ENCODE measurements around the gene IPO4. TPM values are rescaled to one million over a fixed set of nuclear protein-coding genes. Genes with fewer than 3 reads are reported as not detected.
"Not testable (repeated sequence)": the region's sequence is repeated elsewhere in the genome, so short reads cannot be mapped to it uniquely, and the experiment has no call there.

IPO4 gene
- total RNA-seq, 1 experiment from 2014 or later = 53.2 TPM

DNA sequence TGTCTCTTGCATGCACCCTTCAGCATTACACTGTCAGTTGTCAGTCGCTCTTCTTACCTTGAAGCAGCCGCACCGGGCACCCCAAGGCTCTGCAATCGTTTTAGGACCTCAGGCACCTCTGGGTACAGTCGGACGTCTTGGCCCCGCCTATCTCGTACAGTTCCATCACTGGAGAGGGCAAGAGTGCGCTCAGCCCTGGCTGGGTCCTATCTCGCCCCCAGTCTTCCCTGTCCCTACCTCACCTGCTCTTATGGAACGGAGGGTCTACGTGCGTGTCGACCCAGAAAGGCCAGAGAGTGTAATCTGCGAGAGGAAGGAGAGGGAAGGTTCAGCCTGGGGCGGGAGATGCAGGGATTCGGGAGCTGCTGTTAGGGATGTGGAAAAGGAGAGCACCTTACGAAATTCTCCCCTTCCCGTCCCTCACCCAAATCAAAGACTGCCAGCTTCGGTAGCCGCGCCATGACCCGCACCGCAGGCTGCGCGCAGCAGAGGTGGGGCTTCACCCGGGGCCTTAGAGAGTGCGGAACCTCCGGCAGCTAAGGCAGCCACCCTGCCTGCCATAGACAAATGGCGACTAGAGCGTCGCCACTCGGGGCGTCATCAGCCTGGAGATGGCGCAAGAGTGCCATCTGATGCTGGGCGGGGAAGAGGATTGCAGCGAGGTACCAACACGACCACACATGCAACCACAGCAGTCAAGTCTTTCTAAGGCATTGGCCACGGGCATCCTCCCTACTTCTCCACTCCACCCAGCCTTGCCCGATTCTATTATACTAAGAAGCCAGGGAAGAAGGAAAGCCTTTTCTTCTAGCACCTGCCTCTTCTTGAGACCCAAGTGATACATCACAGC lies 27.1 kb upstream of the IPO4 start, which contains the start of gene MDP1:
MDP1 (minus strand) TSS at position 572 of the 850 bp plus-strand sequence; CDS start at position 461, 111 bp downstream.
- DNase-seq (ENCODE audit: low spot score) = peak; percentile 74

DNA sequence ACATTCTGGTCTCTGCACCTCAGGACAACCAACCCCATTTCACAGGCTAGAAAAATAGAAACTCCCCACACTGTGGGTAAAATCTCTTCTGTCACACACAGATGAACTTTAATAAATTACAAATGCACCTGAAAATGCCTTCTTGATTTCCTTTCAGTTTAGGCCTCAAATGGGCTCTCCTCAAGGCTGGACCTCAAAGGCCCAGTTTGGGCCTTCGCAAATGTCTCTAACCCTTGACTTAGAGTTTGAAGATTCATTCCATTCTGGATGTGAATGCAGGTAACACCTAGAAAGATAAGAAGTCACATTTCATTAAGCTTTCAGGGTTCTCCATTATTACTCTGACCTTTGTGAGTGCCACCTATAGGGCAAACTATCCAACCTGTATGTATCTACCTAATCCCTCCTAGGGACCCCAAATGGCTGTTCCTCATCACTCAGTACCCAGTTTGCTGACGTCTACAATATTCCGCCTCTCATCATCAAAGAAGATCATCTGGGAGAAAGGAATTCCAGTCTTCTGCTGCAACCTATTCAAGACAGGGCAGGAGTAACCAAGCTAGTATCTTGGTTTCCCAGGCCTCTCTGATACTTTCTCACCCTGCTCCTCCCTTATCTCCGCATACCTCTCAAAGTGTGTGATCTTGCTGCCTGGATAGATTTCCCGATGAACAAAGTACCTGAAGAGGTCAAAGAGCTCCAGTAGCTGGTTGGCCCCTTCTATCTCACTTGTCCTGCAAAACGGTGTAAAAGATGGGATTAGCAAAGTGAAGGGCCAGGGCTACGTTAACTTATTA lies 25.4 kb upstream of the IPO4 start:
- DNase-seq (ENCODE audit: low spot score) = no peak

DNA sequence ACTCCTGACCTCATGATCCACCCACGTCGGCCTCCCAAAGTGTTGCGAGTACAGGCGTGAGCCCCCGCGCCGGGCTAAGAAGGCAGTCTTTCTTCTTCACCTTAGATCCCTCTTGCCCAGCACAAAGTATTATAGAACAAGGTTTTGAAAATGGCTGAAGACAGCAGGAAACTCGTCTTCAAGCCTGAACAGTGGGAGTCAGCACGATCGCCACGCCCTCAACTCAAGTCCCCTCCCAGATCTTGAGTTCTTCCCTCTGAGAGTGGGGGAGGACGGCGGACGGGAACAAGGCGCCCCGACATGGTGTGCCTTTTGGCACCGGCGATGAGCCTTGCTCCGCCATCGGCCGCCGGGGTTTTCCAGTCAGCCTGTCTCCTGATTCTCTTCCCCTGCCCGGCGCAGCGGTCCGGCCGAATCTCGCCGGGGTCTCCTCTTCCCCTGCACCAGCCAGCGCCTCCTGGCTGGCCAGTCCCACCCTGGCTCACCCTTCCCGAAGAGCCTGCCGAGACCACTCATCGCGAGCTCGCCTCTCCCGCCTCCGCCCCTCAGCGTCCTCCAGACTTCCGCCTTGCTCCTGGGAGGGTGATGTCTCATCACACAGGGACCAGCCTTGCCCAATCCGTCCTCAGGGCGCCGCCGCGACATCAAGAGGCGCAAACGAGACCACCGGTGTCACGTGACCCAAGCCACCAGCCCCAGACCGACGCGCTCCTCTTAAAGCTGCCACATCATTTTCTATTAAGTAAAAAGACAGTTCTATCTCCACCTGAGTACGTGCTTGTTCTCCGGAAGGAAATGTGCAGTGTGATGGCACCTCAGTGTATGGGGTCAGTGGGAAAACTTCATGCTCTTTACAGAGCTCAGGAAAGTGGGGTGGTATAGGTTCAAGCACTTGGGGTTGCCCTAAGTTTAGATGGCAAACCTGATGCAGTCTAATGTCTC lies 24.6 kb upstream of the IPO4 start, which contains the start of gene CHMP4A:
CHMP4A (minus strand) TSS at position 565 of the 942 bp plus-strand sequence; CDS start at position 516, 49 bp downstream.
- peak; percentile 91 for DNase-seq (ENCODE audit: low spot score)

DNA sequence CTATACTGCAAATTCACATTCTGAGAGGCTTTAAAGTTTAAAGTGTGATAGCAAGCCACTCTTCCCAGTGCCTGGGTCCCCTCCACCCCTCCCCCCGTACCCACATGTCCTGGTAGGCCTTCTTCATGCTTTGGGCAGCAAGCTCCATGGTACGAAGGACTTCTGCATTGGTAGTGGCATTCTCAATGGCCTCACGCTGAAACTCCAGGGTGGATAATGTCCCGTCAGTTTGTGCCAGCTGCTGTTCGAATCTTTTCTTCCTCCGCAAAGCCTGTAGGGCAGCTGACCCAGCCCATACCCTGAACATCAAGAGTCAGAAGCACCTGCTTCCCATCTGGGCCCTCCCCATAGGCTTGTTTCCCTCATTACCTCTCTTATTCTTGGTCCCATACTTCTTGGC lies 22.7 kb upstream of the IPO4 start:
- DNase-seq (ENCODE audit: low spot score) = no peak

DNA sequence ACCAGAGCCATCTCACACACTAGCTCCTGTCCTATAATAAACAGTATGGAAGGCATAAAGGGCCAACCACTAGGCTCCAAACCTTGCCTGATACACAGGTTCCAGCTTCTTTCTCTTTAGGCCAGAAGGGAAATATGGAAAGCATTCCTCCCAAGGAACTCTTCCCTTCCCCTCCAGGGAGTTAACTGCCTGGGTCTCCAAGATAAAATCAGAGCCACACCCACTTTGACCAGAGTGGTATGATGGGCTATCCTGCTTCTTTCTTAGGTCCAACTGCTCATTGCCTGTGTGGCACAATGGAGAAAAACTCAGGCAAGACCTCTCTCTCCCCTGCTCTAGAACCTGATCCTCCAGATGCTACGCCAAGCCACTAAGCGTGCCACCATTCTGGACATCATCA lies 19.0 kb upstream of the IPO4 start:
- DNase-seq (ENCODE audit: low spot score) = no peak

DNA sequence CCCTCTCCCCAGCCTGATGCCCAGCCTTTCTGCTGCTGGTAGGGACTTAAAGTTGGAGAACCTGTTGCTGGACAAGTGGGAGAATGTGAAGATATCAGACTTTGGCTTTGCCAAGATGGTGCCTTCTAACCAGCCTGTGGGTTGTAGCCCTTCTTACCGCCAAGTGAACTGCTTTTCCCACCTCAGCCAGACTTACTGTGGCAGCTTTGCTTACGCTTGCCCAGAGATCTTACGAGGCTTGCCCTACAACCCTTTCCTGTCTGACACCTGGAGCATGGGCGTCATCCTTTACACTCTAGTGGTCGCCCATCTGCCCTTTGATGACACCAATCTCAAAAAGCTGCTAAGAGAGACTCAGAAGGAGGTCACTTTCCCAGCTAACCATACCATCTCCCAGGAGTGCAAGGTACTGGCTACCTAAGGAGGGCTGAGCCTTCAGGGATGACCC lies 18.5 kb upstream of the IPO4 start:
- DNase-seq (ENCODE audit: low spot score) = no peak

DNA sequence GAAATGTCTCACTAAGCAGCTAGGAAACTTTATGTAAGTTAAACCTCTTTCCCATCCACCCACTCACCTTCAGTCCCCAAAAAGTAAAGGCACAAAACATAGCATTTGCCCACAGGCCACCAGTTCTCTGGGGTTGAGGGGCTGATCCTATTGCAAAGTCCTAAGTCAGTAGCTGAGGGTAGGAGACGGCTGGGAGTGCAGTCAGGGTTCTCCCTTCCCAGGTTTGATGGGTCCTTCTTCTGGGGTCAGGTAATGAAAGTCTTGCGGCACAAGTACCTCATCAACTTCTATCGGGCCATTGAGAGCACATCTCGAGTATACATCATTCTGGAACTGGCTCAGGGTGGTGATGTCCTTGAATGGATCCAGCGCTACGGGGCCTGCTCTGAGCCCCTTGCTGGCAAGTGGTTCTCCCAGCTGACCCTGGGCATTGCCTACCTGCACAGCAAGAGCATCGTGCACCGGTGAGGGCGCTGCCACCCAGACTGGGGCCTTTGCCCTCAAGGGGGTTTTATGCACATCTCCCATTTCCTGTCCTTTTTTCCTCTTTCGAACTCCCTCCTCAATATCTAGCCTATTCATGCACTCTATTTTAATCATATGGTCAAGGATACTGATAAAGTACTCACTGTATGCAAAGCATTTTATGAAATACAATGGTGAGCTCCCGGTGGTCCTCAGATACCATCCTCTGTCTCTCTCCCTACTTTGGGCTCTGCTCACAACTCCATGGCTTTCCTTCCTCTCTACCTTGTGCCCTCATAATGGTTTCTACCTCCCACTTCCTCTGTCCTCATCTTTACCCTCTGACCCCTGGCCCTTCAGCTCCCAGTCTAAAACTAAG lies 17.9 kb upstream of the IPO4 start:
- DNase-seq (ENCODE audit: low spot score) = no peak

DNA sequence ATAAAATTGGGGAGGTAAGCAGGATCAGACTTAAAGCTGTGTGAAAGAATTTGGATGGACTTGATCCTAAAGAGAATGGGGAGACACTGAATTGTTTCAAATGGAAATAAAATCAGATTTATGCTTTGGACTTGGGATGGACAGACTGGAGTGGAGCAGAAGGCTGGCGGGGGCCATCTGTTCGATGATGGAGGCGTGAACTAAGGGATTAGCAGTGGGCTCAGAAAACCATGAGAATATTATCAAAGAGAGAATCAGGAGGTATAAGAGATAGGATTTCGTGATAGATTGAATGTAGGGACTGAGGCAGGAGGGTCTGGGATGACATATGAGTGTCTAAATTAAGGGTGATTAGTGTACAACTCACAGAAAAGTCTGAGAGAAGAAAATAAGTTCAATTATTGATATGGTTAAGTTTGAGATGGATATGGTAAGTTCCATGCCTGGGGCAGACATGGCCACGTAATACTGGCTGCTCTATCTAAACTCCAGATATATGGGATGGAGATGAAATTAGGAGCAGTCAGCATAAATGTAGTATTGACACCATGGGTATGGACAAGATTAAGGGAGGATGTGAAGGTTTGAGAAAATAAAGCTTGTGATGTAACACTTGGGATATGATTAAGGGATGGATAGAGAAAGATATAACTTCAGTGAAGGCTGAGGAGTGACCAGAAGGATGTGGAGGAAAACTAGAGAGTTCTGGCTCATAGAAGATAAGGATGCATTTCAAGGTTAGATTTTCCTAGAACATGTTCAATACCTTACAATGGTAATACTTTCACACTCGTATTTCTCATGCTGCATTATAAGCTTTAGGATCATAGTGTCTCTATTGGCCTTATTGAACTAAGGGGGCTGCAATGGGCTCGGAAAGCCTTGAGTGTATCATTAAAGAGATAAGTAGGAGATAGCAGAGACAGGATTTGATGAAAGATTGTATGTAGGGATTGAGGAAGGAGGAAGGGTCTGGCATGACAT lies 15.8 kb upstream of the IPO4 start:
- no peak for DNase-seq (ENCODE audit: low spot score)

DNA sequence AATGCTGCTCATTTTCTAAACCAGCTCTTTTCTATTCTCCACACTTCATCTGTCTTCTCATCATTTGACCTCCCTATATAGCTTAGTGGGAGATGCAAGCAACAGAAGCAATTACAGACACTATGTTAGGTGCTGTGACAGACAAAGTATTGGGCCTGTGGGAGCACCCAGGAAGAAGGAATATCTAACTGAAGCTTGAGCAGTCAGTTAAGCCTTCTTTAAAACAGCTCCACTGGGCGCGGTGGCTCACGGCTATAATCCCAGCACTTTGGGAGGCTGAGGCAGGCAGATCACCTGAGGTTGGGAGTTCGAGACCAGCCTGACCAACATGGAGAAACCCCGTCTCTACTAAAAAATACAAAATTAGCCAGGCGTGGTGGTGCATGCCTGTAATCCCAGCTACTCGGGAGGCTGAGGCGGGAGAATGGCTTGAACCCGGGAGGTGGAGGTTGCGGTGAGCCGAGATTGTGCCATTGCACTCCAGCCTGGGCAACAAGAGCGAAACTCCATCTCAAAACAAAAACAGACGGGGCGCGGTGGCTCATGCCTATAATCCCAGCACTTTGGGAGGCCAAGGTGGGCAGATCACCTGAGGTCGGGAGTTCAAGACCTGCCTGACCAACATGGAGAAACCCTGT lies 14.8 kb upstream of the IPO4 start:
- not testable (repeated sequence) for DNase-seq (ENCODE audit: low spot score)

DNA sequence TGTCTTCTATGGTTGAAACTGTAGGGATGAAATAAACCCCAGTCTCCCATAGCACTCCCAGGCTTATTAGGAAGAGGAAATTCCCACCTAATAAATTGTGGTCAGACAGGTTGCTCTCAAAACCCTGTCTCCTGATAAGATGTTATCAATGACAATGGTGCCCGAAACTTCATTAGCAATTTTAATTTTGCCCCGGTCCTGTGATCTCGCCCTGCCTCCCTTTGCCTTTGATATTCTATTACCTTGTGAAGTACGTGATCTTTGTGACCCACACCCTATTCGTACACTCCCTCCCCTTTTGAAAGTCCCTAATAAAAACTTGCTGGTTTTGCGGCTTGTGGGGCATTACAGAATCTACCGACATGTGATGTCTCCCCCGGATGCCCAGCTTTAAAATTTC lies 13.9 kb upstream of the IPO4 start:
- not testable (repeated sequence) for DNase-seq (ENCODE audit: low spot score)

DNA sequence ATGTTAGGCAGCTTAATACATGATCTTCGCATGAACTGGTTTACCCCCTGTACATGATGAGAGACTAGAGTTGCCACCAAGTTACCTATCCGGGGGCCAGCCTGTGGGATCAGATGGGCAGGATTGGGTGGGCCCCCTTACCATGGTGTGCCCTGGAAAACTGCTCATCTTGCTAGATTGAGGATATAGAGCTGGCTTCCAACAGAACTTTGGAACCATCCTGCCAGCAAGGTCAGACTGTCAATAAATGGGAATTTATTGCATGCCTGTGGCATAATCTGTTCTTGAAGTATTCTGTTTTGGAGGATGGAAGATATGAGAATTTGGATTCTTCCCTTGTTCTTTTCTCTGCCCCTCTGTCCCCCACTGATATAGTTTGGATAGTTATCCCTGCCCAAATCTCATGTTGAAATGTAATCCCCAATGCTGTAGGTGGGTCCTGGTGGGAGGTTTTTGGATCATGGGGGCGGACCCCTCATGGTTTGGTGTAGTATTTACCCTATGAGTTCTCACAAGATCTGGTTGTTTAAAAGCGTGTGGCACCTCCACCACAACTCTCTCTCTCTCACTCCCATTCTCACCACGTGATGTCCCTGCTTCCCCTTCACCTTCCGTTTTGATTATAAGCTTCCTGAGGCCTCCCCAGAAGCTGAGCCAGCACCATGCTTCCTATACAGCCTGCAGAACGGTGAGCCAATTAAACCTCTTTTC lies 10.4 kb upstream of the IPO4 start:
- no peak for DNase-seq (ENCODE audit: low spot score)

DNA sequence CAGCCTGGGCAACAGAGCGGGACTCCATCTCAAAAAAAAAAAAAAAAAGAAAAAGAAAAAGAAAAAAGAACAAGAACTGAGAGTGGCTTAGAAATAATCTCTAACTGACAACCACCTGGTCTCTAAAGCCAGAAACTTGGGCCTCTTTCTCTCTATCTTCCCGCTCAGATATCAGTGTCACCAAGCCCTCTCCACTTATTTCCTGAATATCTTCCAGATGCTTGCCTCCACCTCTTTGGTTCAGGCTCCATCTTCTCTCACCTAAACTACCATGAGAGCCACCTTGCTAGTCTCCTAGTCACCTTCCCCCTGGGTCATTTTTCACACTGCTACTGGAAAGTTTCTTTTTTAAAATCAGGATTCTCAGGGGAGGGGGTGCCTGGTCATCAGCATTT lies 8.4 kb upstream of the IPO4 start:
- DNase-seq (ENCODE audit: low spot score) = no peak

DNA sequence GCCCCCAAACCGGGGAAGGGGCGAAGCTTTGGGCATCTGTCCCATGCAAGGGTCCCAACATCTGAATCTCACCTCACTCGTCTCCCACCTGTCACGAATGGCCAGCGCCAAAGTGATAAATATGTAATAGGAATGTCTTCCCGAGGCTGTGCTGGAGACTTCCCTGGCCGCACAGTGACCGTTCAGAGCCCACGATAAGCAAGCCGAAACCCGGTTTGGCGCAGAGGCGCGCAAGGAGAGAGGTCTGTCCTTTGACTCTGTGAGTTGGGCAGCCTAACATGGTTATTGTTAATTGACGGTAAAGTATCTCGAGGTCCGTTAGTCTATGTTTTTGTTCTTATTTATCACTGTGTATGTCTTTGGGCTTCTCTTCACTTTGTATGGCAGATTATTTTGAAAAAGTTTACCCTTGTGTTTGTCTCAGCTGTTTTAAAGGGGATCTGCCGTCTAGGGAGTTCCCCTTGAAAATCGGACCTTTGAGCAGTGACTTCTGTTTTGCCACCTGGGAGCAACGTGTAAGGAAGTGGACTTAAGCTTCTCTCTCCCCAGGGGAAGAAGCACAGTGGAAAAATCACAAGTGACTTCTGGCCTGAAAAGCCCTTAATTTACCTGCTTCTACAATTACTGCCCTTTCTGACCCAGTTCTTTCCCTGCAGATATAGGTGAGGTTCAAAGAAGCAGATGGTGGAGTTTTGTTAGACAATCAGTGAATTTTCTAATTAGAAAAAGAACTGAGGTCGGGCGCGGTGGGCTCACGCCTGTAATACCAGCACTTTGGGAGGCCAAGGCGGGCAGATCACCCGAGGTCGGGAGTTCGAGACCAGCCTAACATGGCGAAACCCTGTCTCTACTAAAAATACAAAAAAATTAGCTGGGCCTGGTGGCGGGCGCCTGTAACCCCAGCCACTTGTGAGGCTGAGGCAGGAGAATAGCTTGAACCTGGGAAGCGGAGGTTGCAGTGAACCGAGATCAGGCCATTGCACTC lies 7.7 kb upstream of the IPO4 start:
- no peak for DNase-seq (ENCODE audit: low spot score)

DNA sequence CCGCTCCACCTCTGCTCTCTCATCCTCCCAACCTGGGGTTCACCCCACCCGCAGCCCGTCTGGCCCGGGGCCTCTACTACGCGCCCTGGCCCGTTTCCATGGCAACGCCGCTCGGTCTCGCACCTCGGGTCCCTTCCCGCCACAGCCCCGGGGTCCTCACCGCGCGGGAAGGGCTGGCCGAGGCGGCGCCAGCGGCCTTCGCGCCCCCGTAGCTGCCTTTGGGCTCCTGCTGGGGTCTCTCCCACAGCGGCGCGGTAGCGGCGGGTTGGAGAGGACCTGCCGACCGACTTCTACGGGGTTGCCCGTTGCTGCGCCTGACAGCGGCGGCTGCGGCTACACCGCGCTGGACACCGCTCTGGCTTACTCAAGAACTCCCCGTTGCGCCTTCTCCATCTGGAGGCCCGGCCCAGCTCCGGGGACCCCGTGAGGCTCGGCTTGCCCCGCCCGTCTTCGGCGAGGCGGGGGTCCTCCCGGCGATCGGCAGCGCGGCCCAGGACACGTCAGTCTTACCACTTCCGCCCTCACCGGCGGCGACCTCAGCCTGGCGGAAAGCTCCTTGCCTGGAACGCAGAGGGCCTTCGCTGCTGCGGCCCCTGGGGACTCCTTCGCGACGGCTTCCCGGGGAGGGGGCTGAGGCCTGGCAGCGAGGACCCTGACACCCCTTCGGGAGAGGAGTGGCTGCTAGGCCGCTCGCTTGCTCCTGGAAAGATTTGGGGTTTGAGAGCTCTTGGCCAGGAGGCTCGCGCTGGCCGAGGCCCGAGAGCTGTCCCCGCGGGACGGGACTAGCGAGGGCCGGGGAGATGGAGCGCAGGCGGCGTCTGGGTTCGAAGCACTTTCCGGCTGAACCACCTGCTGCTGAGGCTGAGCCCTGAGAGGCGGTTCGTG lies 6.8 kb upstream of the IPO4 start, which contains the start of gene TM9SF1:
TM9SF1 (minus strand) TSS at position 256 of the 885 bp plus-strand sequence. CDS start 422 bp downstream, outside the sequence.
- peak; percentile 59 for DNase-seq (ENCODE audit: low spot score)

DNA sequence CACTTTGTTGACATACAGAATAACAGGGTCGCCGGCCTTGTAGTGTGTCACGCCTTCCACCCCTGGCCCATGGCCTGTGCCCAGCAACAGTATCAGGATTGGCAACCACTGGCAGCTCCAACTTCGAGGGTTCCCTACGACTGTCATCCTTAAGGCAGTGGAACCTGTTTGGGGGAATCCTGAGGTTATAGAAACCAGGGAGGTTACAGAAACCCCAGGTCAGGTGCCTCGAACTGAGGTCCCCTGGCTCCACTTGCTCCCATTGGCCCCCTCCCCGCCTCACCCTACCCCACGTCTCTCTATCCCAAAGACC lies 6.2 kb upstream of the IPO4 start:
- DNase-seq (ENCODE audit: low spot score) = no peak

Measured in A172 (cell line).